ENCODE measurements around the gene SUPT4H1.

DNA sequence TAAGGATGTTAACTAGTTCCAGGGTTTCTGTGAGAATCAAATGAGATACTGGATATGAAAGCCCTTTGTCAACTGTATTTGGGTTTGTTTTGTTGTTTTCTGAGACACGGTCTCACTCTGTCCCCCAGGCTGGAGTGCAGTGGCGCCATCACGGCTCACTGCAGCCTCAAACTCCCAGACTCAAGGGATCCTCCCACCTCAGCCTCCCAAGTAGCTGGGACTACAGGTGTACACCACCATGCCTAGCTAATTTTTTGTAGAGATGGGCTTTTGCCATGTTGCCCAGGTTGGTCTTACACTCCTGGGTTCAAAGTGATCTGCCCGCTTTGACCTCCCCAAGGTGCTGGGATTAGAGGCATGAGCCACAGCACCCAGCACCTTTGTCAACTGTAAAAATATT is 8.9 kb downstream of the SUPT4H1 start:
- TF ChIP-seq, protein P1, sequence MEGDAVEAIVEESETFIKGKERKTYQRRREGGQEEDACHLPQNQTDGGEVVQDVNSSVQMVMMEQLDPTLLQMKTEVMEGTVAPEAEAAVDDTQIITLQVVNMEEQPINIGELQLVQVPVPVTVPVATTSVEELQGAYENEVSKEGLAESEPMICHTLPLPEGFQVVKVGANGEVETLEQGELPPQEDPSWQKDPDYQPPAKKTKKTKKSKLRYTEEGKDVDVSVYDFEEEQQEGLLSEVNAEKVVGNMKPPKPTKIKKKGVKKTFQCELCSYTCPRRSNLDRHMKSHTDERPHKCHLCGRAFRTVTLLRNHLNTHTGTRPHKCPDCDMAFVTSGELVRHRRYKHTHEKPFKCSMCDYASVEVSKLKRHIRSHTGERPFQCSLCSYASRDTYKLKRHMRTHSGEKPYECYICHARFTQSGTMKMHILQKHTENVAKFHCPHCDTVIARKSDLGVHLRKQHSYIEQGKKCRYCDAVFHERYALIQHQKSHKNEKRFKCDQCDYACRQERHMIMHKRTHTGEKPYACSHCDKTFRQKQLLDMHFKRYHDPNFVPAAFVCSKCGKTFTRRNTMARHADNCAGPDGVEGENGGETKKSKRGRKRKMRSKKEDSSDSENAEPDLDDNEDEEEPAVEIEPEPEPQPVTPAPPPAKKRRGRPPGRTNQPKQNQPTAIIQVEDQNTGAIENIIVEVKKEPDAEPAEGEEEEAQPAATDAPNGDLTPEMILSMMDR (IDR thresholded peaks at IDR 0.05 in 8 of 11, conservative IDR thresholded peaks at IDR 0.05 in 3 of 11), result no peak
- no peak for TF ChIP-seq POLR2AphosphoS5 (IDR thresholded peaks at IDR 0.05)

Data from spleen (tissue), 7 donors.